Keratinocyte (primary cell): ENCODE measurements around the gene CNOT4.

Source experiments
- CTCF ChIP-seq, 3 experiments: IDR thresholded peaks in 1 of 3; conservative IDR thresholded peaks in 1 of 3; optimal IDR thresholded peaks in 1 of 3; 2 replicates in 2 of 3; 3 replicates in 1 of 3; pipeline versions ENCODE3 to v1.5.1; 2011; ENCODE audit warnings: low read length in 3 of 3, mild to moderate bottlenecking in 3 of 3, moderate library complexity in 2 of 3, control low read depth in 1 of 3, inconsistent platforms in 1 of 3; ENCODE audit not compliant: insufficient read depth in 2 of 3; ENCODE audit errors: extremely low read depth in 1 of 3
- EZH2 ChIP-seq: IDR thresholded peaks from one replicate; pipeline ENCODE4 v1.6.1; 2012; ENCODE audit warnings: inconsistent platforms, mild to moderate bottlenecking, low read length, moderate library complexity

GRCh38 chr7:135519233-135519688 lies 9.4 kb upstream of the CNOT4 start:
- TF ChIP-seq CTCF (optimal IDR thresholded peaks at IDR 0.05 in 1 of 3, IDR thresholded peaks at IDR 0.05 in 1 of 3, conservative IDR thresholded peaks at IDR 0.05 in 1 of 3; ENCODE audit: extremely low read depth in 1 of 3, insufficient read depth in 2 of 3, low read length in 3 of 3) (no peak), EZH2 (no peak)
